B cell (primary cell): ENCODE measurements around the gene ADGRF1. TPM values are rescaled to one million over a fixed set of nuclear protein-coding genes. Genes with fewer than 3 reads are reported as not detected.

ENCODE experiments used
- ATAC-seq: fragments of 200-7000 bp; cut with Tn5 transposase; one replicate; pipeline ENCODE4 v1.10.0; 2021; ENCODE audit warnings: low read depth, mild to moderate bottlenecking, moderate number of reproducible peaks, moderate library complexity
- CTCF ChIA-PET: fragments of 350-600 bp; sonication (Branson Sonifier 250); formaldehyde crosslinking; loops from one replicate; lab custom pipeline; 2021; ENCODE audit warnings: antibody characterized with exemption, inconsistent platforms; lab: Charles Lee
- POLR2A ChIA-PET: fragments of 350-600 bp; sonication (Branson Sonifier 250); formaldehyde crosslinking; loops from one replicate; lab custom pipeline; 2021; ENCODE audit warnings: antibody characterized with exemption; lab: Charles Lee
- DNase-seq: peaks from one replicate; pipeline ENCODE4 v3.0.0; 2013
- H2AFZ ChIP-seq: 2 replicates; pipeline ENCODE4 v1.6.1; 2012; ENCODE audit warnings: mild to moderate bottlenecking, low read depth, low read length; ENCODE audit not compliant: insufficient read depth, poor library complexity, severe bottlenecking
- H3K27ac ChIP-seq, 2 donors: 1 replicate in 1 of 2; 2 replicates in 1 of 2; pipeline ENCODE4 v1.5.1; 2012 to 2013; ENCODE audit warnings: low read length in 2 of 2, mild to moderate bottlenecking in 2 of 2, moderate library complexity in 1 of 2
- H3K27me3 ChIP-seq, 4 experiments: fragments of 200-600 bp in 1 of 4; sonication (generic) in 1 of 4; replicated peaks in 1 of 4; 1 replicate in 2 of 4; 2 replicates in 2 of 4; pipeline versions ENCODE4 v1.6.1 to v1.7.0; 2013 to 2016; ENCODE audit warnings: low read length in 3 of 4, mild to moderate bottlenecking in 2 of 4, mixed read lengths in 1 of 4, moderate library complexity in 1 of 4; ENCODE audit not compliant: insufficient read depth in 4 of 4, control insufficient read depth in 3 of 4; ENCODE audit errors: control extremely low read depth in 1 of 4
- H3K36me3 ChIP-seq, 2 experiments: replicated peaks in 1 of 2; 1 replicate in 1 of 2; 2 replicates in 1 of 2; pipeline versions ENCODE4 v1.6.1 to v1.7.1; 2013; ENCODE audit warnings: low read length in 1 of 2; ENCODE audit not compliant: insufficient read depth in 2 of 2, control insufficient read depth in 1 of 2; ENCODE audit errors: control extremely low read depth in 1 of 2, extremely low read depth in 1 of 2
- H3K4me1 ChIP-seq, 2 donors: fragments of 200-600 bp in 1 of 2; sonication (generic) in 1 of 2; 1 replicate in 1 of 2; 2 replicates in 1 of 2; pipeline versions ENCODE4 v1.5.1 to v1.6.1; 2013 to 2017; ENCODE audit warnings: low read length in 2 of 2; ENCODE audit not compliant: control insufficient read depth in 2 of 2, insufficient read depth in 2 of 2
- H3K4me2 ChIP-seq: replicated peaks from 2 replicates; pipeline ENCODE3; 2012; ENCODE audit warnings: mild to moderate bottlenecking, low read depth, low read length; ENCODE audit not compliant: poor library complexity, severe bottlenecking
- H3K4me3 ChIP-seq, 5 experiments: fragments of 200-600 bp in 1 of 5; sonication (generic) in 1 of 5; 1 replicate in 3 of 5; 2 replicates in 2 of 5; pipeline versions ENCODE4 v1.5.1 to v1.7.0; 2011 to 2016; ENCODE audit warnings: low read length in 4 of 5, mild to moderate bottlenecking in 4 of 5, low read depth in 2 of 5, control low read depth in 1 of 5, moderate library complexity in 1 of 5; ENCODE audit not compliant: insufficient read depth in 1 of 5; ENCODE audit errors: control extremely low read depth in 1 of 5, extremely low read depth in 1 of 5
- H3K79me2 ChIP-seq: fragments of 200-600 bp; sonication (generic); one replicate; pipeline ENCODE4 v1.6.0; 2016; ENCODE audit warnings: low read length; ENCODE audit not compliant: control insufficient read depth, insufficient read depth
- H3K9ac ChIP-seq: fragments of 200-600 bp; sonication (generic); 2 replicates; pipeline ENCODE4 v1.6.1; 2017; ENCODE audit warnings: mild to moderate bottlenecking, low read length, moderate library complexity
- H3K9me3 ChIP-seq, 3 donors: one replicate each; pipeline versions ENCODE4 v1.6.1 to v1.7.1; 2013; ENCODE audit warnings: low read length in 2 of 3; ENCODE audit not compliant: control insufficient read depth in 2 of 3, insufficient read depth in 1 of 3; ENCODE audit errors: control extremely low read depth in 1 of 3
- H4K20me1 ChIP-seq: 2 replicates; pipeline ENCODE4 v1.6.0; 2012; ENCODE audit warnings: mild to moderate bottlenecking, low read length; ENCODE audit not compliant: insufficient read depth, control insufficient read depth, poor library complexity, severe bottlenecking
- H3K27ac Mint-ChIP-seq: one replicate; pipeline ENCODE4 v1.8.0; 2021; ENCODE audit warnings: mixed read lengths
- H3K27me3 Mint-ChIP-seq: one replicate; pipeline ENCODE4 v1.8.0; 2021; ENCODE audit warnings: mixed read lengths
- H3K4me1 Mint-ChIP-seq: one replicate; pipeline ENCODE4 v1.8.0; 2021; ENCODE audit warnings: mixed read lengths
- H3K4me3 Mint-ChIP-seq: one replicate; pipeline ENCODE4 v1.8.0; 2021; ENCODE audit warnings: mixed read lengths
- H3K9me3 Mint-ChIP-seq: one replicate; pipeline ENCODE4 v1.8.0; 2022; ENCODE audit warnings: mixed read lengths; ENCODE audit not compliant: insufficient read depth
- EZH2 ChIP-seq: IDR thresholded peaks from 2 replicates; pipeline ENCODE4 v1.6.1; 2012; ENCODE audit warnings: borderline replicate concordance, low read depth, mild to moderate bottlenecking, moderate library complexity, low read length; ENCODE audit not compliant: insufficient read depth, poor library complexity, severe bottlenecking
- WGBS: methylation state at CpG from one replicate; pipeline ENCODE4 v1.1.5; 2013; ENCODE audit warnings: missing lambda C conversion rate; ENCODE audit not compliant: insufficient coverage; 5-methylcytosine and 5-hydroxymethylcytosine counted together
- intact Hi-C: fragments of 100-400 bp; cut with micrococcal nuclease; formaldehyde crosslinking; loops from one replicate; pipeline ENCODE4 v1.10.0; 2022
- polyA plus RNA-seq: library from polyadenylated mRNA; depleted of rRNA; stranded (reverse); fragments of >200 nt; gene quantifications from 2 replicates; pipeline ENCODE4 v1.2.3, GENCODE V29; 2012
- total RNA-seq, 2 donors: library from RNA; stranded (reverse); fragments of 120-200 nt in 1 of 2; gene quantifications; 1 replicate in 1 of 2; 2 replicates in 1 of 2; pipeline versions ENCODE4 v1.2.3 to v1.2.4, GENCODE V29; 2013 to 2022
- TF ChIP-seq, protein P1 (sequence below): fragments of 200-600 bp; IDR thresholded peaks from one replicate; pipeline ENCODE4 v1.8.0; 2022; ENCODE audit warnings: antibody characterized with exemption, mild to moderate bottlenecking

The ADGRF1 gene
- total and polyA plus RNA-seq, 2 donors (not counting 1 experiment from before 2014, with no cell fraction given): not detected

DNA sequence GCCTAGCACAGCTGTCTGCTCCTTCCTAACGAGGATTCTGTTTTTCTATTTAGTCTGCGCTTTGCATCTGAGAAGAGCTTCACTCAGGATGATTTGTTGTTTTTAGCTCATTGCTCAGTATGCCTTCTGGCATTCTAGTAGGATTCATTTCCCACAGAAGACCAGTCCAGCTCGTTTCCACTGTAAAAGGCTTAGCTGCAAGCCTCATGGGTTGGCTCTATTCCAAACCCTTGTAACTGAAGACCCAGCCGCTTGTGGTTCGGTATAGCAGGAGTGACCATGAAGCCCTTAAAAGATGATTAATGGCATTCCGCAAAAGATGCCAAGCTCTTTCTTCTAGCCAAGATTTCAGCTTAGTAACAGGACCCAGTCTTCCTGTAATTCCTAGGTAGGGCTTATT is 7.2 kb downstream of the ADGRF1 start:
- 15% methylated on average over 5 of the region's 6 CpGs for WGBS
- ATAC-seq (no peak), DNase-seq (no peak)
- H2AFZ ChIP-seq: no peak overlapping the region
- Mint-ChIP-seq H3K27ac (no peak overlapping the region), H3K9me3 (no peaks in the 10 kb centered on the region), H3K27me3 (peaks cover 20% of the 10 kb centered on the region), H3K4me3 (no peak overlapping the region), H3K4me1 (no peaks in the 10 kb centered on the region)
- H3K27me3 ChIP-seq: no peaks in the 10 kb centered on the region
- H3K36me3 ChIP-seq: no peaks in the 10 kb centered on the region
- H3K4me3 ChIP-seq: no peak overlapping the region
- POLR2A ChIA-PET: no interaction called here
- intact Hi-C loops: no loop called here
- H4K20me1 ChIP-seq: no peaks in the 10 kb centered on the region
- no peak overlapping the region for H3K4me2 ChIP-seq
- no peak overlapping the region for H3K27ac ChIP-seq
- no peaks in the 10 kb centered on the region for H3K4me1 ChIP-seq
- H3K9ac ChIP-seq: no peak overlapping the region
- H3K79me2 ChIP-seq: no peaks in the 10 kb centered on the region
- CTCF ChIA-PET: no interaction called here
- no peaks in the 10 kb centered on the region for H3K9me3 ChIP-seq
- no peak for TF ChIP-seq EZH2
- TF ChIP-seq, protein P1, sequence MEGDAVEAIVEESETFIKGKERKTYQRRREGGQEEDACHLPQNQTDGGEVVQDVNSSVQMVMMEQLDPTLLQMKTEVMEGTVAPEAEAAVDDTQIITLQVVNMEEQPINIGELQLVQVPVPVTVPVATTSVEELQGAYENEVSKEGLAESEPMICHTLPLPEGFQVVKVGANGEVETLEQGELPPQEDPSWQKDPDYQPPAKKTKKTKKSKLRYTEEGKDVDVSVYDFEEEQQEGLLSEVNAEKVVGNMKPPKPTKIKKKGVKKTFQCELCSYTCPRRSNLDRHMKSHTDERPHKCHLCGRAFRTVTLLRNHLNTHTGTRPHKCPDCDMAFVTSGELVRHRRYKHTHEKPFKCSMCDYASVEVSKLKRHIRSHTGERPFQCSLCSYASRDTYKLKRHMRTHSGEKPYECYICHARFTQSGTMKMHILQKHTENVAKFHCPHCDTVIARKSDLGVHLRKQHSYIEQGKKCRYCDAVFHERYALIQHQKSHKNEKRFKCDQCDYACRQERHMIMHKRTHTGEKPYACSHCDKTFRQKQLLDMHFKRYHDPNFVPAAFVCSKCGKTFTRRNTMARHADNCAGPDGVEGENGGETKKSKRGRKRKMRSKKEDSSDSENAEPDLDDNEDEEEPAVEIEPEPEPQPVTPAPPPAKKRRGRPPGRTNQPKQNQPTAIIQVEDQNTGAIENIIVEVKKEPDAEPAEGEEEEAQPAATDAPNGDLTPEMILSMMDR: no peak

DNA sequence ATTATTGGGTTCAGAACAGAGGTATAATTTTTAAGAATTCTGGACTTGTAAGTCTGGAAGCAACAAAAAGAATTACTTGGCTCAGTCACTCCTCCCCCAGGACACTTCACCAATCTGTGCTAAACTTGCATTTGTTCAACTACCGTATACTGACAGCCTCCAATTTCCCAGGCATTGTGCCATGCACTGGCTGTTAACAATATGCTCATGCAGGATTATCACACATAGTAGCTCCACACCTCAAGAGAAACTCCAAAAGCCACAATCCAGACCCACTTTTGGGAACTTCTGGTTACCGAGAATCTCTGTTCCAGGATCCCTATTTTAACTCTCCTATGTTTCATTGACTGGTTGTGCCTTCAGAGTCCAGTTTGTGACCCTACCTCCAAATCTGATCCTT is 7.7 kb downstream of the ADGRF1 start:
- H3K79me2 ChIP-seq: no peaks in the 10 kb centered on the region
- intact Hi-C loops: no loop called here

More for the DNA sequence above, 7.7 kb downstream of the ADGRF1 start:
- Histone ChIP-seq H3K27me3 (no peaks in the 10 kb centered on the region), H3K36me3 (no peaks in the 10 kb centered on the region), H3K9ac (no peak overlapping the region), H3K9me3 (no peaks in the 10 kb centered on the region), H3K4me3 (no peak overlapping the region), H3K4me1 (no peaks in the 10 kb centered on the region), H2AFZ (no peak overlapping the region), H4K20me1 (no peaks in the 10 kb centered on the region), H3K4me2 (no peak overlapping the region), H3K27ac (no peak overlapping the region)
- 87% methylated on average over 2 of the region's 2 CpGs for WGBS
- Mint-ChIP-seq H3K4me1 (no peaks in the 10 kb centered on the region), H3K27me3 (peaks cover 20% of the 10 kb centered on the region), H3K9me3 (no peaks in the 10 kb centered on the region), H3K4me3 (no peak overlapping the region), H3K27ac (no peak overlapping the region)
- ChIA-PET CTCF (no interaction called here), POLR2A (no interaction called here)
- DNase-seq (no peak), ATAC-seq (no peak)
- no peak for TF ChIP-seq EZH2
- TF ChIP-seq, protein P1: no peak
